PC-3 (cell line): Measurements from ENCODE around the gene DHX34.

Experiments used
- CTCF ChIP-seq: fragments of 300-600 bp; sonication (generic); conservative IDR thresholded peaks from 2 replicates; pipeline ENCODE4 v1.5.1; 2017; ENCODE audit warnings: antibody characterized with exemption, low read depth, mild to moderate bottlenecking, low read length
- EZH2 ChIP-seq: fragments of 300-600 bp; sonication (generic); IDR thresholded peaks from one replicate; pipeline ENCODE4 v1.6.1; 2017; ENCODE audit warnings: antibody characterized with exemption, mild to moderate bottlenecking, low read length; ENCODE audit not compliant: unreplicated experiment

GRCh38 chr19:47398707-47399597, 49.8 kb downstream of the DHX34 start:
- TF ChIP-seq CTCF (no peak), EZH2 (no peak)
